RWPE2 (cell line): Measurements from ENCODE around the gene ZNF283.

ENCODE experiments used
- ATAC-seq: fragments of 200-7000 bp; cut with Tn5 transposase; 3 replicates; pipeline ENCODE4 v1.9.1; 2021; ENCODE audit warnings: low read depth
- DNase-seq: peaks from one replicate; pipeline ENCODE4 v3.0.0-alpha.2; 2020; ENCODE audit warnings: low spot score
- H3K27ac ChIP-seq: fragments of 450-650 bp; 2 replicates; pipeline ENCODE4 v1.5.1; 2017; ENCODE audit warnings: mild to moderate bottlenecking; ENCODE audit not compliant: poor library complexity, severe bottlenecking
- H3K27me3 ChIP-seq: fragments of 250-450 bp; sonication (Bioruptor Pico); 2 replicates; pipeline ENCODE4 v1.5.1; 2021; ENCODE audit warnings: mild to moderate bottlenecking, moderate library complexity; ENCODE audit not compliant: insufficient read depth, poor library complexity, severe bottlenecking
- H3K36me3 ChIP-seq: fragments of 250-450 bp; sonication (Bioruptor Pico); 2 replicates; pipeline ENCODE4 v1.5.1; 2020; ENCODE audit warnings: low read depth, mild to moderate bottlenecking, moderate library complexity
- H3K4me1 ChIP-seq: fragments of 250-450 bp; sonication (Bioruptor Pico); 2 replicates; pipeline ENCODE4 v1.5.1; 2021; ENCODE audit warnings: mild to moderate bottlenecking, moderate library complexity; ENCODE audit not compliant: insufficient read depth, poor library complexity, severe bottlenecking
- H3K4me3 ChIP-seq: fragments of 250-450 bp; sonication (Bioruptor Pico); 2 replicates; pipeline ENCODE4 v1.5.1; 2021; ENCODE audit warnings: mild to moderate bottlenecking, moderate library complexity; ENCODE audit not compliant: severe bottlenecking
- H3K9me3 ChIP-seq: fragments of 250-450 bp; sonication (Bioruptor Pico); 2 replicates; pipeline ENCODE4 v1.5.1; 2021; ENCODE audit warnings: mild to moderate bottlenecking, moderate library complexity; ENCODE audit not compliant: severe bottlenecking
- CTCF ChIP-seq: fragments of 450-650 bp; IDR thresholded peaks from one replicate; pipeline ENCODE4 v1.5.1; 2017; ENCODE audit warnings: mild to moderate bottlenecking, moderate library complexity; ENCODE audit not compliant: poor library complexity, severe bottlenecking

The ZNF283 gene

GRCh38 chr19:43783636-43784035 lies 43.5 kb upstream of the ZNF283 start:
- H3K36me3 ChIP-seq: no peaks in the 10 kb centered on the region
- no peaks in the 10 kb centered on the region for H3K27me3 ChIP-seq
- peak overlapping the region; percentile 90 for H3K27ac ChIP-seq
- TF ChIP-seq CTCF: no peak
- ATAC-seq (no peak), DNase-seq (no peak)
- no peak overlapping the region for H3K4me3 ChIP-seq
- peaks cover 35% of the 10 kb centered on the region for H3K4me1 ChIP-seq
- H3K9me3 ChIP-seq: no peaks in the 10 kb centered on the region

- Histone ChIP-seq H3K27ac (peak overlapping the region; percentile 90), H3K4me1 (peaks cover 27% of the 10 kb centered on the region), H3K4me3 (no peak overlapping the region), H3K27me3 (no peaks in the 10 kb centered on the region), H3K36me3 (no peaks in the 10 kb centered on the region), H3K9me3 (no peaks in the 10 kb centered on the region)
- TF ChIP-seq CTCF: no peak
- peak; percentile 89 for DNase-seq
- peak; percentile 82 for ATAC-seq
Measured at GRCh38 chr19:43784241-43784980, 42.7 kb upstream of the ZNF283 start.

- no peaks in the 10 kb centered on the region for H3K9me3 ChIP-seq
- peak overlapping the region; percentile 90 for H3K27ac ChIP-seq
- TF ChIP-seq CTCF: peak; percentile 99
- DNase-seq (no peak), ATAC-seq (peak; percentile 48)
- no peaks in the 10 kb centered on the region for H3K27me3 ChIP-seq
- no peaks in the 10 kb centered on the region for H3K36me3 ChIP-seq
- H3K4me1 ChIP-seq: peaks cover 24% of the 10 kb centered on the region
- H3K4me3 ChIP-seq: no peak overlapping the region
Measured at GRCh38 chr19:43784981-43785808, 41.9 kb upstream of the ZNF283 start.

- TF ChIP-seq CTCF: no peak
Measured at GRCh38 chr19:43786665-43787064, 40.5 kb upstream of the ZNF283 start.

More at GRCh38 chr19:43786665-43787064, 40.5 kb upstream of the ZNF283 start:
- H3K4me1 ChIP-seq: peaks cover 24% of the 10 kb centered on the region
- no peaks in the 10 kb centered on the region for H3K36me3 ChIP-seq
- no peak overlapping the region for H3K4me3 ChIP-seq
- ATAC-seq (no peak), DNase-seq (no peak)
- H3K27ac ChIP-seq: no peak overlapping the region
- no peaks in the 10 kb centered on the region for H3K27me3 ChIP-seq
- H3K9me3 ChIP-seq: no peaks in the 10 kb centered on the region
